Measurements from ENCODE around the gene ZCCHC7. TPM values are rescaled to one million over a fixed set of nuclear protein-coding genes. Genes with fewer than 3 reads are reported as not detected.

Gene ZCCHC7
- total and polyA plus RNA-seq, 2 of the 8 experiments (the other 6 are each of a cell fraction or from before 2014, with no cell fraction given), result 12.2 to 27.5 TPM

GRCh38 chr9:37311938-37312708 is 191.7 kb downstream of the ZCCHC7 start:
- no peaks in the 10 kb centered on the region for H4K20me1 ChIP-seq (replicated peaks in 1 of 2; ENCODE audit: control insufficient read depth in 1 of 2, insufficient read depth in 2 of 2, low read length in 2 of 2)
- H2AFZ ChIP-seq (ENCODE audit: low read length), result no peak overlapping the region
- no peak overlapping the region for H3K4me3 ChIP-seq (ENCODE audit: extremely low read depth in 1 of 4, insufficient read depth in 2 of 4, low read depth in 3 of 4, low read length in 4 of 4)
- H2BK15ac ChIP-seq (ENCODE audit: low read length), result no peak overlapping the region
- H3K14ac ChIP-seq (ENCODE audit: insufficient read length), result no peak overlapping the region
- no peak overlapping the region for H3K23ac ChIP-seq (ENCODE audit: insufficient read length)
- WGBS, 2 experiments (ENCODE audit: extremely low coverage in 1 of 2, insufficient coverage in 1 of 2, insufficient read length in 1 of 2, insufficient replicate concordance in 2 of 2, low coverage in 1 of 2, low lambda C conversion rate in 2 of 2, missing lambda C conversion rate in 1 of 2), result 91% methylated on average over 3 of the region's 3 CpGs; no CpG with 5 or more reads in 1 of the 2 experiments
- no peak overlapping the region for H3K4me2 ChIP-seq (ENCODE audit: insufficient read depth in 1 of 2, low read depth in 2 of 2, low read length in 2 of 2)
- DNase-seq (ENCODE audit: low read depth in 1 of 2, low spot score in 2 of 2), result no peak
- no peak overlapping the region for H4K91ac ChIP-seq (replicated peaks; ENCODE audit: insufficient read length, low read length)
- no peak overlapping the region for H3K56ac ChIP-seq (replicated peaks; ENCODE audit: insufficient read length, low read depth, low read length)
- H3K79me1 ChIP-seq (ENCODE audit: low read depth, low read length), result no peaks in the 10 kb centered on the region
- ChIA-PET CTCF (ENCODE audit: partially characterized antibody) (no interaction called here), POLR2A (ENCODE audit: partially characterized antibody) (interaction anchor here (1.0 kb wide), 1 partner anchor 9 kb away, joined by 3 read pairs; no protein-coding TSS in a partner anchor)
- H3K23me2 ChIP-seq (ENCODE audit: low read depth, low read length), result no peaks in the 10 kb centered on the region
- H3K4ac ChIP-seq (replicated peaks; ENCODE audit: insufficient read length, low read depth, low read length), result no peak overlapping the region
- no peak overlapping the region for H3K18ac ChIP-seq (ENCODE audit: extremely low read depth, low read length)
- TF ChIP-seq CREB1 (IDR thresholded peaks at IDR 0.05), result no peak
- TF ChIP-seq GABPA (IDR thresholded peaks at IDR 0.05; ENCODE audit: borderline replicate concordance, insufficient read depth, low read length), result no peak
- no peak for TF ChIP-seq MAX (IDR thresholded peaks at IDR 0.05)
- no peak for TF ChIP-seq SIRT6 (IDR thresholded peaks at IDR 0.05; ENCODE audit: low read length)
- TF ChIP-seq SAP30 (IDR thresholded peaks at IDR 0.05; ENCODE audit: insufficient read depth, insufficient replicate concordance, low read length), result no peak
- TF ChIP-seq RBBP5 (IDR thresholded peaks at IDR 0.05; ENCODE audit: borderline replicate concordance, low read depth, low read length), result no peak
- no peak for TF ChIP-seq ATF3 (IDR thresholded peaks at IDR 0.05; ENCODE audit: insufficient read depth, low read depth, low read length)
- no peak for TF ChIP-seq ASH2L (IDR thresholded peaks at IDR 0.05; ENCODE audit: low read length)
- H2BK120ac ChIP-seq (replicated peaks; ENCODE audit: low read depth, low read length), result no peak overlapping the region
- no peak overlapping the region for H3K27ac ChIP-seq (ENCODE audit: low read depth, low read length)
- H2BK5ac ChIP-seq (ENCODE audit: low read depth, low read length), result no peak overlapping the region
- no peak overlapping the region for H2BK12ac ChIP-seq (ENCODE audit: low read depth, low read length)
- H4K8ac ChIP-seq (ENCODE audit: extremely low read depth, insufficient read depth, low read length), result no peak overlapping the region
- no peaks in the 10 kb centered on the region for H3K79me2 ChIP-seq (ENCODE audit: control insufficient read depth in 1 of 2, insufficient read depth in 2 of 2, low read length in 2 of 2)
- FAIRE-seq, result no peak
- H3K36me3 ChIP-seq (ENCODE audit: control insufficient read depth in 2 of 4, insufficient read depth in 4 of 4, low read length in 3 of 4), result no peaks in the 10 kb centered on the region
- no peaks in the 10 kb centered on the region for H3K9me3 ChIP-seq (ENCODE audit: insufficient read depth in 2 of 2, low read depth in 1 of 2, low read length in 1 of 2)
- no peak overlapping the region for H3K9ac ChIP-seq (replicated peaks in 1 of 4; ENCODE audit: extremely low read depth in 1 of 4, low read depth in 3 of 4, low read length in 3 of 4)
- H2AK5ac ChIP-seq (ENCODE audit: low read depth, low read length), result no peak overlapping the region
- no peak overlapping the region for H2BK20ac ChIP-seq (ENCODE audit: low read length)
- no peak overlapping the region for H4K5ac ChIP-seq (ENCODE audit: insufficient read length, low read depth, low read length)
- no peaks in the 10 kb centered on the region for H3K4me1 ChIP-seq (replicated peaks in 1 of 4; ENCODE audit: control insufficient read depth in 3 of 4, insufficient read depth in 4 of 4, low read length in 3 of 4)
- H3K27me3 ChIP-seq (replicated peaks in 1 of 4; ENCODE audit: control insufficient read depth in 3 of 4, extremely low read depth in 1 of 4, insufficient read depth in 3 of 4, low read length in 3 of 4), result no peaks in the 10 kb centered on the region
